Testis (tissue), 2 donors: ENCODE results near the gene TRPC1.

ENCODE experiments used
- POLR2A ChIP-seq: fragments of 450-650 bp; IDR thresholded peaks from one replicate; pipeline ENCODE4 v1.6.1; 2017; ENCODE audit warnings: antibody characterized with exemption, mild to moderate bottlenecking, moderate library complexity
- TF ChIP-seq, protein P1 (sequence below), 3 experiments: fragments of 450-650 bp in 2 of 3; fragments of 200-600 bp in 1 of 3; sonication (generic) in 1 of 3; IDR thresholded peaks; one replicate each; pipeline ENCODE4 v1.5.1; 2016 to 2019; ENCODE audit warnings: antibody characterized with exemption in 3 of 3, mild to moderate bottlenecking in 2 of 3, moderate library complexity in 1 of 3

DNA sequence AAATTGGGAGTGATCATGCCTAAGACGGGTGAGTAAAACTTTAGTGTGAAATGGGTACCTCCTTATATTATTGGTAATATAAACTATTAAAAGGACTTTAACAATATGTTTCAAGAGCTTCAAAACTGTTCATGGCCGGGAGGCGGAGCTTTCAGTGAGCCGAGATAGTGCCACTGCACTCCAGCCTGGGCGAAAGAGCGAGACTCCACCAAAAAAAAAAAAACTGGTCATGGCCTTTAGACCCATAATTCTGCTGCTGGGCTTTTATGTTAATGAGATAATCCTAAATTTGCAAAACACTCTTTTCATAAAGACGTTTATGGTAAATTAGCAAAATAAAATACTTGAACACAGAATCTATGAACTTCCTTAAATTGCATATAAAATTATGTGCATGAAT is 22.8 kb downstream of the TRPC1 start:
- TF ChIP-seq, protein P1, sequence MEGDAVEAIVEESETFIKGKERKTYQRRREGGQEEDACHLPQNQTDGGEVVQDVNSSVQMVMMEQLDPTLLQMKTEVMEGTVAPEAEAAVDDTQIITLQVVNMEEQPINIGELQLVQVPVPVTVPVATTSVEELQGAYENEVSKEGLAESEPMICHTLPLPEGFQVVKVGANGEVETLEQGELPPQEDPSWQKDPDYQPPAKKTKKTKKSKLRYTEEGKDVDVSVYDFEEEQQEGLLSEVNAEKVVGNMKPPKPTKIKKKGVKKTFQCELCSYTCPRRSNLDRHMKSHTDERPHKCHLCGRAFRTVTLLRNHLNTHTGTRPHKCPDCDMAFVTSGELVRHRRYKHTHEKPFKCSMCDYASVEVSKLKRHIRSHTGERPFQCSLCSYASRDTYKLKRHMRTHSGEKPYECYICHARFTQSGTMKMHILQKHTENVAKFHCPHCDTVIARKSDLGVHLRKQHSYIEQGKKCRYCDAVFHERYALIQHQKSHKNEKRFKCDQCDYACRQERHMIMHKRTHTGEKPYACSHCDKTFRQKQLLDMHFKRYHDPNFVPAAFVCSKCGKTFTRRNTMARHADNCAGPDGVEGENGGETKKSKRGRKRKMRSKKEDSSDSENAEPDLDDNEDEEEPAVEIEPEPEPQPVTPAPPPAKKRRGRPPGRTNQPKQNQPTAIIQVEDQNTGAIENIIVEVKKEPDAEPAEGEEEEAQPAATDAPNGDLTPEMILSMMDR (IDR thresholded peaks at IDR 0.05), result no peak
- TF ChIP-seq POLR2A, result no peak
